ENCODE measurements around the gene PITPNM1. TPM values are rescaled to one million over a fixed set of nuclear protein-coding genes. Genes with fewer than 3 reads are reported as not detected.

The PITPNM1 gene
- polyA plus RNA-seq, 1 donor (not counting 4 experiments of a cell fraction or from before 2014, with no cell fraction given): 15.9 TPM

DNA sequence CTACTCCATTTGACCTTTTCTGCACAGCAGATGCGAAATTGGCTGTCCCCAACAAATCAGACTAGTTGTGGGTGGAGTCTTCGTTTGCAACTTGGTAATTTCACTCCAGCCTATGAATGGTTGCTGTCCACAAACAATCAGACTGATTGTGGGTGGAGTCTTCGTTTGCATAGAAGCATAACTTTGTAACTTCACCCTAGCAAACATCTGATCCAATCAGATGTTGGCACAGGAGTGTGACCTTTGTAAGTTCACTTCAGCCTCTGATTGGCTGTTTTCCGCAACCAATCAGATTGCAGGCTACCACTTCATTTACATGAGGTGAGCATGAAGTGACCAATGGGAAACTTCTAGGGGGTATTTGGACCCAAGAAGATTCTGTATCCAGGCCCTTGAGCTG lies 34.4 kb upstream of the PITPNM1 start:
- H3K79me2 ChIP-seq (ENCODE audit: control insufficient read depth, insufficient read depth, low read length): no peaks in the 10 kb centered on the region
- no peaks in the 10 kb centered on the region for H4K20me1 ChIP-seq (ENCODE audit: control insufficient read depth, extremely low read depth, insufficient read depth, low read length)
- H3K27ac ChIP-seq (ENCODE audit: control insufficient read depth, insufficient read depth, low read length): no peak overlapping the region
- DNase-seq (ENCODE audit: low read depth, low spot score): no peak
- H2AFZ ChIP-seq (ENCODE audit: control insufficient read depth, low read length): no peak overlapping the region
- H3K9ac ChIP-seq (ENCODE audit: control insufficient read depth, extremely low read depth, insufficient read depth, low read length): no peak overlapping the region
- no peaks in the 10 kb centered on the region for H3K36me3 ChIP-seq (ENCODE audit: control insufficient read depth in 2 of 2, extremely low read depth in 1 of 2, insufficient read depth in 2 of 2, low read length in 2 of 2)
- H3K4me3 ChIP-seq (ENCODE audit: control insufficient read depth in 2 of 3, extremely low read depth in 1 of 3, insufficient read depth in 2 of 3, low read depth in 1 of 3, low read length in 3 of 3): no peak overlapping the region
- dilution Hi-C loops (cut with MboI; ENCODE audit: extremely low pct_ligation_motif_present, low sequenced_read_pairs): no loop called here
- H3K4me1 ChIP-seq (ENCODE audit: control insufficient read depth, extremely low read depth, insufficient read depth, low read length): no peaks in the 10 kb centered on the region
- no peaks in the 10 kb centered on the region for H3K27me3 ChIP-seq (ENCODE audit: control insufficient read depth, extremely low read depth, insufficient read depth, low read length)
- H3K4me2 ChIP-seq (ENCODE audit: control insufficient read depth, extremely low read depth, insufficient read depth, low read depth, low read length): no peak overlapping the region
- no peaks in the 10 kb centered on the region for H3K9me1 ChIP-seq (ENCODE audit: control insufficient read depth, extremely low read depth, insufficient read depth, low read length)
- no peak for FAIRE-seq
- TF ChIP-seq EZH2 (IDR thresholded peaks at IDR 0.05; ENCODE audit: low read length): no peak
- TF ChIP-seq CTCF (optimal IDR thresholded peaks at IDR 0.05 in 1 of 3, IDR thresholded peaks at IDR 0.05 in 1 of 3, conservative IDR thresholded peaks at IDR 0.05 in 1 of 3; ENCODE audit: extremely low read depth in 1 of 3, insufficient read depth in 2 of 3, low read length in 3 of 3): no peak
- peaks cover 3% of the 10 kb centered on the region for H3K9me3 ChIP-seq (ENCODE audit: control insufficient read depth, low read depth, low read length)

DNA sequence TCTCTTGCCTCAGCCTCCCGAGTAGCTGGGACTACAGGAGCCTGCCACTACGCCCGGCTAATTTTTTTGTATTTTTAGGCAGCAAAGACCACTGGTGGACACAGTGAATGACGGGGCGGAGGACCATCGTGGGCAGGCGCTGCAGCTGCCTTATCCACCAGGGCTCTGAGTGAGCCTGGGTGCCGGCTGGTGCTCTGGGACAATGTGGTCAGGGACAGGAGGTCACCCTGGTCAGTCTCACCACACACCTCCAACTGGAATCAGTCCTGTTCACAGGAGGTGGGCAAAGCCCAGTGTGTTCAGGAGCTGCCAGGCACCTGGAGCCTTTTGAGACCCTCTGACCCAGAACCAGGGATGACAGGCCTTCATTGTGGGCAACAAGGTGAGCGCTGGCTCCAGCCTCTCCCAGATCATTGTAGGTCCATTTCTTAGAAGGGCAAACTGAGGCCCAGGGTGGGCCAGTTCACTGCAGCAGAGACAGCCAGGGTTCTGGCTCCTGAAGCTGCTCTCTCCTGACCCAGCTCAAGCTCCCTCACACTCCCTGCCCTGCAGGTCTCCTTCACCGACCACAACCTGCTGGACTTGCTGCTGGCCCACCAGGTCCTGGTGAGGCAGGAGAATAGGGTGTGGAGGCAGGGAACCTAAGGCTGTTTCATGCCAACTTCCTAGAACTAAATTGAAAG lies 33.8 kb upstream of the PITPNM1 start:
- no peak overlapping the region for H3K4me2 ChIP-seq (ENCODE audit: control insufficient read depth, extremely low read depth, insufficient read depth, low read depth, low read length)
- H3K9ac ChIP-seq (ENCODE audit: control insufficient read depth, extremely low read depth, insufficient read depth, low read length): no peak overlapping the region
- no peaks in the 10 kb centered on the region for H3K4me1 ChIP-seq (ENCODE audit: control insufficient read depth, extremely low read depth, insufficient read depth, low read length)
- FAIRE-seq (no peak), DNase-seq (ENCODE audit: low read depth, low spot score) (no peak)
- H3K4me3 ChIP-seq (ENCODE audit: control insufficient read depth in 2 of 3, extremely low read depth in 1 of 3, insufficient read depth in 2 of 3, low read depth in 1 of 3, low read length in 3 of 3): no peak overlapping the region
- dilution Hi-C loops (cut with MboI; ENCODE audit: extremely low pct_ligation_motif_present, low sequenced_read_pairs): no loop called here
- no peaks in the 10 kb centered on the region for H3K27me3 ChIP-seq (ENCODE audit: control insufficient read depth, extremely low read depth, insufficient read depth, low read length)
- no peaks in the 10 kb centered on the region for H3K36me3 ChIP-seq (ENCODE audit: control insufficient read depth in 2 of 2, extremely low read depth in 1 of 2, insufficient read depth in 2 of 2, low read length in 2 of 2)
- H3K9me1 ChIP-seq (ENCODE audit: control insufficient read depth, extremely low read depth, insufficient read depth, low read length): no peaks in the 10 kb centered on the region
- no peak overlapping the region for H3K27ac ChIP-seq (ENCODE audit: control insufficient read depth, insufficient read depth, low read length)
- H4K20me1 ChIP-seq (ENCODE audit: control insufficient read depth, extremely low read depth, insufficient read depth, low read length): no peaks in the 10 kb centered on the region
- no peak overlapping the region for H2AFZ ChIP-seq (ENCODE audit: control insufficient read depth, low read length)
- peaks cover 4% of the 10 kb centered on the region for H3K9me3 ChIP-seq (ENCODE audit: control insufficient read depth, low read depth, low read length)
- TF ChIP-seq CTCF (optimal IDR thresholded peaks at IDR 0.05 in 1 of 3, IDR thresholded peaks at IDR 0.05 in 1 of 3, conservative IDR thresholded peaks at IDR 0.05 in 1 of 3; ENCODE audit: extremely low read depth in 1 of 3, insufficient read depth in 2 of 3, low read length in 3 of 3) (no peak), EZH2 (IDR thresholded peaks at IDR 0.05; ENCODE audit: low read length) (no peak)
- H3K79me2 ChIP-seq (ENCODE audit: control insufficient read depth, insufficient read depth, low read length): no peaks in the 10 kb centered on the region
